Middle frontal gyrus (tissue), 1 donor: Measurements from ENCODE around the gene NCAM1.
"Not testable (repeated sequence)": the region's sequence is repeated elsewhere in the genome, so short reads cannot be mapped to it uniquely, and the experiment has no call there.

Experiments
- DNase-seq: peaks from one replicate; pipeline ENCODE4 v3.0.0-alpha.2; 2015; ENCODE audit warnings: low spot score; ENCODE audit errors: extremely low spot score

The NCAM1 gene

GRCh38 chr11:113021111-113021510 lies 59.9 kb downstream of the NCAM1 start:
- DNase-seq = no peak

GRCh38 chr11:113022262-113022661 lies 61.0 kb downstream of the NCAM1 start:
- DNase-seq = no peak

- DNase-seq = no peak
Observed at GRCh38 chr11:113023228-113023627, 62.0 kb downstream of the NCAM1 start.

DNA sequence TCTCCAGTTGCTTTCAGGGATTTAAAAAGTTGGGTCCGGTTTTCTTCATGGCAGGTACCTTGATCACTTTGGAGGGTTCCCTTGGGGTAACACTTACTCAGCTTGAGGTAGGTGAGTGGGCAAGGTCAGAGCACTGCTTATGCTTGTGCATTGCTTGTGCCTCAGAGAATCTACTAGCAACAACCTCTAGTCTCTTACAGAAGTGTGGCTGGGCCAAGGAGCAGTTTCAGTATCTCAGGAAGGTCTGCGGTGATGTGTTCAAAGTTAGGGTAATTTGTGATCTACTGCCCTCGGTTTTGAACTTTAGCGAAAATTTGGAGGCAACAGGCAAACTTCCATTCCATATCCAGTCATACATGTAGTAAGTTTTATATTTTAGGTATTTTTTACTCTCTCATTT lies 62.8 kb downstream of the NCAM1 start:
- DNase-seq = no peak

- DNase-seq = no peak
Observed at GRCh38 chr11:113026778-113027177, 65.6 kb downstream of the NCAM1 start.

GRCh38 chr11:113034576-113034975 lies 73.4 kb downstream of the NCAM1 start:
- no peak for DNase-seq

- no peak for DNase-seq
Observed at GRCh38 chr11:113035708-113036107, 74.5 kb downstream of the NCAM1 start.

DNA sequence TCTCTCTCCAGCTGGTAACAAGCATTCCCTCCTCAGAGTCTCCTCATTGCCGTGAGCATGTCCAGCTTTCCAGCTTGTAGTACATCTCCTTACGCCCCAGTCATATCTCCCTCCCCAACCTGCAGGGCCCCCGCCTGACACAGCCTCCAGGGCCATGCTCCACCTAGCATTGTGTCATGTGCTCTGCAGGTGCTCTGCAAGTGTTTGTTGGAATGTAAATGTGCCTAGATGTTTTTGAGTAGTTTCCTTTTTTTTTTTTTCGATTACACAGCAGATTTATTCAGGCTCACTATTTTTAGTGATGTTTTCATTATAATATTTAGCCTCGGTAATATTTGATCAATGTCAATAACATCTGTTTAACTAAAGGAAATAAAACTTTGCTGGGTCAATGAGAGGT lies 82.5 kb downstream of the NCAM1 start:
- DNase-seq = no peak

DNA sequence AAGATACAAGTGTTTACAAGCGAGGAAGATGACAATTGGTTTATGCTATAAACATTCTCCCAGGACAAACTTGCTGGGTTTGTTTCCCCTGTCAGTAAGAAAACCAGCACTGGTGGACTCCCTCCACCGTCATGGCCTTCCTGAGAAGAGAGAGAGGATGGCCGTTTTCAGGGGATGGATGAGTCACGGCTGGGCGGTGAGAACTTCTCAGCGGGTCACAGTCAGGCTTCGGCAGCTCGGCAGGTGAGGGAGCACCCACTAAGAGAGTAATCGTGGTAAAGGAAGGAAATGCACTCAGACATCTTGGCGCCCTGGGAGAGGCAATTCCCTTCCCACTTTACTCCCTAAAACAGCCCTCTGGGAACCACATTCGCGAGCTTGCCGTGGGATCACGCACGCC lies 83.9 kb downstream of the NCAM1 start:
- no peak for DNase-seq

GRCh38 chr11:113046866-113047265 lies 85.6 kb downstream of the NCAM1 start:
- no peak for DNase-seq

GRCh38 chr11:113048820-113049768 lies 87.9 kb downstream of the NCAM1 start:
- no peak for DNase-seq

DNA sequence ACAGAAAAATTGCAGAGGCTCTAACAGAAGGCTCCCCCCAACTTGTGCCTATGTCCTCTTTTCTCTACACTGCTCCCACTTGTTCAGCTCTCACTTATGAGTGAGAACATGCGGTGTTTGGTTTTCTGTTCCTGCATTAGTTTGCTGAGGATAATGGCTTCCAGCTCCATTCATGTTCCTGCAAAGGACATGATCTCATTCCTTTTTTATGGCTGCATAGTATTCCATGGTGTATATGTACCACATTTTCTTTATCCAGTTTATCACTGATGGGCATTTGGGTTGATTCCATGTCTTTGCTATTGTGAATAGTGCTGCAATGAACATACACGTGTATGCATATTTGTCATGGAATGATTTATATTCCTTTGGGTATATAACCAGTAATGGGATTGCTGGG lies 91.8 kb downstream of the NCAM1 start:
- not testable (repeated sequence) for DNase-seq

DNA sequence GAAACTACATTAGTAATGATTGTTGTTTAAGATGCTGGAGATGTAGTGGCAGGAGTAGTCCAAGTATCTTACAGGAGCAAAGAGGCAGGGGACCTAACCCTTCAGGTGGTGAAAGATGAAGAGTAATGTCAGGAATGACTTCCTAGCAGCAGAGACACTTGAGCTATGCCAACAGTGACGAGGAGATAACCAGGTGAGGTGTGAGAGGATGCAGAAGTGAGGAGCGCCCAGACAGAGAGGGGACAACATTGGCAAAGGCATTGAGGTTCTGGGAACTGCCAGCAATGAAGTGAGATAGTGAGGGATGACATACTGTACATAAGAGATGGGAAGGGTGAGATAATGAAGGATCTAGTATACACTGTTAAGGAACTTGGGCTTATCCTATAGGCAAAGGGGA lies 95.8 kb downstream of the NCAM1 start:
- DNase-seq = no peak

DNA sequence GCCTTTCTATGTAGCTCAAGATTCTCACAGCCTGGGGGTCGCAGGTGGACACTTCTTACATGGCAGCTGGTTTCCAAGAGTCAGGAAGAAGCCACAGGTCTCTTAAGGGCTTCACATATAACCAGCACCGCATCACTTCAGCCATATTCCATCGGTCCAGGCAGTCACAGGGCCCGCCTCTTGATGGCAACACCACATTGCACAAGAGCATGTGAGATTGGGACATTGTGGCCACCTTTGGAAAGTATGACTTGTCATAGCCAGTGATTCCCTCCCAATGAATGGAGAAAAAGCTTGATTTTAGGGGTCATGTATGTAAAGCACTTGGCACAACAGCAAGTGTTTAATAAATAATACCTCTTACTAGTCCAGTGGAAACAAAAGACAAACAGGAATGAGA lies 98.3 kb downstream of the NCAM1 start:
- no peak for DNase-seq

GRCh38 chr11:113065330-113065729 lies 104.1 kb downstream of the NCAM1 start:
- no peak for DNase-seq

- no peak for DNase-seq
Observed at GRCh38 chr11:113072237-113072858, 111.1 kb downstream of the NCAM1 start.

GRCh38 chr11:113073290-113073953 lies 112.2 kb downstream of the NCAM1 start:
- DNase-seq = no peak

- no peak for DNase-seq
Observed at GRCh38 chr11:113075586-113076095, 114.4 kb downstream of the NCAM1 start.

DNA sequence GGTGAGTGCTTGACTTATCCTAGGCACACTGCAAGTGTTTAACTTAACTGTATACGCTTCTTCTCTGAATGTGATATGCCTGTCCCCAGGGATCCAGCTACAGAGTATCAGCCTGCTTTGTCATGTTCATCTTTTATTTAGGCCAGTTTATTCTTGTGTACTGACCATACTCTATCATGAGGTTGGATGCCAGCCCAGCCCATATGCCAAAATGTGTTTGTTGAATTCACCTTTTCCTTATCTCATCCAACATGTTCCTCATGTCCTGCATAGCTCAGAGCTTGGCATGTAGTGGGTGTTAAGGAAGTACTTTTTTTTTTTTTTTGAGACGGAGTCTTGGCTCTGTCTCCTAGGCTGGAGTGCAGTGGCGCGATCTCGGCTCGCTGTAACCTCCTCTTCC lies 116.2 kb downstream of the NCAM1 start:
- DNase-seq = no peak

DNA sequence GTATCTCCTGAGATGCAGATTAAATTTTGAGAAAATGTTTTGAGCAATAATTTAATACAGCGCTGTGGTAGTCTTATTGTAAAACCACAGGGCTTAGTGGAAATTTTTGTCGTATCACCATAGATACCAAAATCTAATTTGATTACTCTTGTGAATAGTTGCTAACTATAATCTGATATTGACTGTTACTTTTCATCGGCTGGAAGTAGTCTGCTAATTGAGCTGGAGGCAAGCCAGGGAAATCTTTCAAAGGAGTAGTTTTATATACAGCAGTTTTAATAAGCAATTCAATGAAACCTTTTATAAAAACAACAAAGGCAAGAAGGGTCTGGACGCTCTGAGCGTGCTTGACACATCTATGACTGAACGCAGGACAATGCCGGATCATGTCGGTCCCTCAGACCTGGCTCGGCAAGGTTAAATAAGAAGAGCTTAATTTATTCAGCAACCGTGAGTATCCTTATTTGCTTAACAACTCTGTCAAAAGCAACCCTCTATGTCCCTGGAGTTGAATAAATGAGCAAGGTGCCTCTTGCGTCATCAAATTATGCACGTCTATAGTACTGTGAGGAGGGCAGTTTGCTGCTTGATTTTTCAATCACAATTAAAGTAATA lies 121.2 kb downstream of the NCAM1 start:
- no peak for DNase-seq

DNA sequence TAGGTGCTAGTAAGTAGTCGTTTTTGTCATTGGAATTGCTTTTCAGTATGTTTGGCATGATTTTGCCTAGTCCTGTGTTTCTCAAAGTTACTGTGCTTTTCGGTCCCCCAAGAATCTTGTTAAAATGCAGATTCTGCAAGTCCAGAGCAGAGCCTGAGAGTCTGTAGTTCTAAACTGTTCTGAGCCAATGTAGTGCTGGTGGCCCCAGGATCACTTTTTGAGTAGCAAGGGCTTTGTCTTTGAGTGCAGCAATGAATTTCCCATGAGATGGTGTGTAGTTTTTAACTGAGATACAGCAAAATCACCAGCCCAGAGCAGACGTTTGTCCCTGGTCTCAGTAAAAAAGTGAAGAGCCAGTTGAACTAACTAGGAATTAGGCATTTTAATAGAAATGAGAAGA lies 122.4 kb downstream of the NCAM1 start:
- no peak for DNase-seq

DNA sequence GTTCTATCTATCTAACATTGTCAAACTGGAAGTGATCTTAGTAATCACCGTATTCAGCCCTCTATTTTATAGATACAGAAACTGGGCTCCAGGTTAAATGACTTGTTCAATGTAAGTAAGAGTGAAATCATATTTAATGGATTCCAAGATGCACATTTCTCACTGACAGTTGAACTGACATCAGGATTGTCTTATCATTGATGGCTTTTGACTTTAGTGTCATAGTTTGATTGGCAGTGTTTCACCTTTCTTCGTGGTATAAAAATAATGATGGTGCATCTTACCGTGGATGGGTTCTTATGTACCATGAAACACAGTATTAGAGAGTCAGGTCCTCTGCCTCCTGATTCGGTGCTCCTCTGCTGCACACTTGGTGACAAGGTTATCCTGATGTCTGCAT lies 123.1 kb downstream of the NCAM1 start:
- no peak for DNase-seq
